ENCODE data around the gene SCTR.

SCTR gene

GRCh38 chr2:119426396-119426675 is 97.9 kb downstream of the SCTR start:
- in situ Hi-C loops (cut with MboI; ENCODE audit: low sequenced_read_pairs) = no loop called here
- DNase-seq (ENCODE audit: low spot score in 2 of 2) = no peak
- Histone ChIP-seq H3K4me3 (no peak overlapping the region), H3K27me3 (ENCODE audit: low read depth) (no peaks in the 10 kb centered on the region), H3K36me3 (replicated peaks) (no peaks in the 10 kb centered on the region), H3K9me3 (peaks cover 7% of the 10 kb centered on the region), H3K4me1 (peaks cover 24% of the 10 kb centered on the region)

GRCh38 chr2:119425620-119426395 is 98.5 kb downstream of the SCTR start:
- H3K36me3 ChIP-seq (replicated peaks) = no peaks in the 10 kb centered on the region

GRCh38 chr2:119425119-119425405 is 99.2 kb downstream of the SCTR start:
- Histone ChIP-seq H3K9me3 (peaks cover 14% of the 10 kb centered on the region), H3K4me3 (no peak overlapping the region), H3K27me3 (ENCODE audit: low read depth) (no peaks in the 10 kb centered on the region), H3K36me3 (replicated peaks) (no peaks in the 10 kb centered on the region), H3K4me1 (peaks cover 18% of the 10 kb centered on the region)
- DNase-seq (ENCODE audit: low spot score in 2 of 2) = no peak
- in situ Hi-C loops (cut with MboI; ENCODE audit: low sequenced_read_pairs) = no loop called here

More at GRCh38 chr2:119425620-119426395, 98.5 kb downstream of the SCTR start:
- peaks cover 12% of the 10 kb centered on the region for H3K9me3 ChIP-seq
- H3K4me1 ChIP-seq = peaks cover 19% of the 10 kb centered on the region
- H3K27me3 ChIP-seq (ENCODE audit: low read depth) = no peaks in the 10 kb centered on the region
- in situ Hi-C loops (cut with MboI; ENCODE audit: low sequenced_read_pairs) = no loop called here
- DNase-seq (ENCODE audit: low spot score in 2 of 2) = no peak
- H3K4me3 ChIP-seq = no peak overlapping the region

GRCh38 chr2:119424284-119425118 is 99.8 kb downstream of the SCTR start:
- H3K4me1 ChIP-seq = peaks cover 18% of the 10 kb centered on the region
- peaks cover 14% of the 10 kb centered on the region for H3K9me3 ChIP-seq
- H3K4me3 ChIP-seq = no peak overlapping the region
- in situ Hi-C loops (cut with MboI; ENCODE audit: low sequenced_read_pairs) = no loop called here
- no peaks in the 10 kb centered on the region for H3K27me3 ChIP-seq (ENCODE audit: low read depth)
- no peak for DNase-seq (ENCODE audit: low spot score in 2 of 2)
- H3K36me3 ChIP-seq (replicated peaks) = no peaks in the 10 kb centered on the region

- DNase-seq (ENCODE audit: low spot score in 2 of 2) = no peak
- no peaks in the 10 kb centered on the region for H3K36me3 ChIP-seq (replicated peaks)
- no peak overlapping the region for H3K4me3 ChIP-seq
- peaks cover 13% of the 10 kb centered on the region for H3K4me1 ChIP-seq
- H3K9me3 ChIP-seq = peaks cover 14% of the 10 kb centered on the region
- H3K27me3 ChIP-seq (ENCODE audit: low read depth) = no peaks in the 10 kb centered on the region
- in situ Hi-C loops (cut with MboI; ENCODE audit: low sequenced_read_pairs) = no loop called here
Measured at GRCh38 chr2:119423811-119424210, 100.5 kb downstream of the SCTR start.

GRCh38 chr2:119423108-119423444 is 101.2 kb downstream of the SCTR start:
- Histone ChIP-seq H3K4me3 (no peak overlapping the region), H3K4me1 (peaks cover 13% of the 10 kb centered on the region), H3K27me3 (ENCODE audit: low read depth) (no peaks in the 10 kb centered on the region), H3K9me3 (peaks cover 14% of the 10 kb centered on the region), H3K36me3 (replicated peaks) (no peaks in the 10 kb centered on the region)
- in situ Hi-C loops (cut with MboI; ENCODE audit: low sequenced_read_pairs) = no loop called here
- DNase-seq (ENCODE audit: low spot score in 2 of 2) = no peak

GRCh38 chr2:119422360-119423107 is 101.7 kb downstream of the SCTR start:
- DNase-seq (ENCODE audit: low spot score in 2 of 2) = peak; percentile 69 to 90
- peaks cover 13% of the 10 kb centered on the region for H3K4me1 ChIP-seq
- H3K36me3 ChIP-seq (replicated peaks) = no peaks in the 10 kb centered on the region
- H3K27me3 ChIP-seq (ENCODE audit: low read depth) = no peaks in the 10 kb centered on the region
- H3K4me3 ChIP-seq = no peak overlapping the region
- peaks cover 14% of the 10 kb centered on the region for H3K9me3 ChIP-seq
- in situ Hi-C loops (cut with MboI; ENCODE audit: low sequenced_read_pairs) = no loop called here

- Histone ChIP-seq H3K36me3 (replicated peaks) (no peaks in the 10 kb centered on the region), H3K27me3 (ENCODE audit: low read depth) (no peaks in the 10 kb centered on the region), H3K4me1 (peaks cover 13% of the 10 kb centered on the region), H3K4me3 (no peak overlapping the region), H3K9me3 (peaks cover 14% of the 10 kb centered on the region)
- DNase-seq (ENCODE audit: low spot score in 2 of 2) = no peak
- in situ Hi-C loops (cut with MboI; ENCODE audit: low sequenced_read_pairs) = no loop called here
Measured at GRCh38 chr2:119421741-119422140, 102.5 kb downstream of the SCTR start.

GRCh38 chr2:119421304-119421703 is 103.0 kb downstream of the SCTR start:
- Histone ChIP-seq H3K27me3 (ENCODE audit: low read depth) (no peaks in the 10 kb centered on the region), H3K4me1 (peaks cover 13% of the 10 kb centered on the region), H3K4me3 (no peak overlapping the region), H3K36me3 (replicated peaks) (no peaks in the 10 kb centered on the region), H3K9me3 (peaks cover 14% of the 10 kb centered on the region)
- no peak for DNase-seq (ENCODE audit: low spot score in 2 of 2)
- in situ Hi-C loops (cut with MboI; ENCODE audit: low sequenced_read_pairs) = no loop called here

- Histone ChIP-seq H3K27me3 (ENCODE audit: low read depth) (no peaks in the 10 kb centered on the region), H3K4me3 (no peak overlapping the region), H3K36me3 (replicated peaks) (no peaks in the 10 kb centered on the region), H3K4me1 (peaks cover 13% of the 10 kb centered on the region), H3K9me3 (peaks cover 14% of the 10 kb centered on the region)
- in situ Hi-C loops (cut with MboI; ENCODE audit: low sequenced_read_pairs) = no loop called here
- DNase-seq (ENCODE audit: low spot score in 2 of 2) = no peak
Measured at GRCh38 chr2:119419803-119420508, 104.3 kb downstream of the SCTR start.

GRCh38 chr2:119419065-119419464 is 105.2 kb downstream of the SCTR start:
- H3K9me3 ChIP-seq = peaks cover 14% of the 10 kb centered on the region
- H3K4me3 ChIP-seq = no peak overlapping the region
- in situ Hi-C loops (cut with MboI; ENCODE audit: low sequenced_read_pairs) = no loop called here
- no peak for DNase-seq (ENCODE audit: low spot score in 2 of 2)
- no peaks in the 10 kb centered on the region for H3K27me3 ChIP-seq (ENCODE audit: low read depth)
- H3K4me1 ChIP-seq = peaks cover 13% of the 10 kb centered on the region
- no peaks in the 10 kb centered on the region for H3K36me3 ChIP-seq (replicated peaks)

GRCh38 chr2:119417908-119418307 is 106.4 kb downstream of the SCTR start:
- DNase-seq (ENCODE audit: low spot score in 2 of 2) = no peak
- in situ Hi-C loops (cut with MboI; ENCODE audit: low sequenced_read_pairs) = no loop called here
- Histone ChIP-seq H3K4me3 (no peak overlapping the region), H3K4me1 (peaks cover 7% of the 10 kb centered on the region), H3K27me3 (ENCODE audit: low read depth) (no peaks in the 10 kb centered on the region), H3K9me3 (peaks cover 14% of the 10 kb centered on the region), H3K36me3 (replicated peaks) (no peaks in the 10 kb centered on the region)

- in situ Hi-C loops (cut with MboI; ENCODE audit: low sequenced_read_pairs) = no loop called here
- H3K4me1 ChIP-seq = no peaks in the 10 kb centered on the region
- DNase-seq (ENCODE audit: low spot score in 2 of 2) = no peak
- no peaks in the 10 kb centered on the region for H3K27me3 ChIP-seq (ENCODE audit: low read depth)
- no peak overlapping the region for H3K4me3 ChIP-seq
- H3K36me3 ChIP-seq (replicated peaks) = no peaks in the 10 kb centered on the region
- peaks cover 8% of the 10 kb centered on the region for H3K9me3 ChIP-seq
Measured at GRCh38 chr2:119416299-119416923, 107.9 kb downstream of the SCTR start.
